Middle frontal gyrus (tissue), 1 donor: ENCODE results near the gene EZR.
"Not testable (repeated sequence)": the region's sequence is repeated elsewhere in the genome, so short reads cannot be mapped to it uniquely, and the experiment has no call there.

Experiments
- DNase-seq: peaks from one replicate; pipeline ENCODE4 v3.0.0-alpha.2; 2015; ENCODE audit warnings: low spot score; ENCODE audit errors: extremely low spot score

The EZR gene

GRCh38 chr6:158799051-158799792, 19.9 kb downstream of the EZR start:
- no peak for DNase-seq

DNA sequence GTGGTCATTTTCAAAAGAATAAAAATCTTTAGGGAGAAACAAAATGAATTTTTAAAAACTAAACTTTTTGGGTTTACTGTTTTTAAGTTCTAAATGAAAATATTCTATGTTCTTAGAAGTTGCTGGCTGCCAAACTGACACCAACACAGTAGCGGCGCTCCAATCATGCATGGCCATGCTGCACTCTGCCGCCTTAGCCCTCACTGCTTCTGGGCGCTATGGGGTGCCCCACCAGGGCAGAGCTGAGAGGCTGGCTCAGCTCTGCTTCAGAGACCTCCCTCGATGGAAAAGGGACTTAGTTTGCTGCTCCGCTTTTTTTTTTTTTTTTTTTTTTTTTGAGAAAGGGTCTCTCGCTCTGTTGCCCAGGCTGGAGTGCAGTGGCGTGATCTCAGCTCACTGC, 20.9 kb downstream of the EZR start:
- no peak for DNase-seq

DNA sequence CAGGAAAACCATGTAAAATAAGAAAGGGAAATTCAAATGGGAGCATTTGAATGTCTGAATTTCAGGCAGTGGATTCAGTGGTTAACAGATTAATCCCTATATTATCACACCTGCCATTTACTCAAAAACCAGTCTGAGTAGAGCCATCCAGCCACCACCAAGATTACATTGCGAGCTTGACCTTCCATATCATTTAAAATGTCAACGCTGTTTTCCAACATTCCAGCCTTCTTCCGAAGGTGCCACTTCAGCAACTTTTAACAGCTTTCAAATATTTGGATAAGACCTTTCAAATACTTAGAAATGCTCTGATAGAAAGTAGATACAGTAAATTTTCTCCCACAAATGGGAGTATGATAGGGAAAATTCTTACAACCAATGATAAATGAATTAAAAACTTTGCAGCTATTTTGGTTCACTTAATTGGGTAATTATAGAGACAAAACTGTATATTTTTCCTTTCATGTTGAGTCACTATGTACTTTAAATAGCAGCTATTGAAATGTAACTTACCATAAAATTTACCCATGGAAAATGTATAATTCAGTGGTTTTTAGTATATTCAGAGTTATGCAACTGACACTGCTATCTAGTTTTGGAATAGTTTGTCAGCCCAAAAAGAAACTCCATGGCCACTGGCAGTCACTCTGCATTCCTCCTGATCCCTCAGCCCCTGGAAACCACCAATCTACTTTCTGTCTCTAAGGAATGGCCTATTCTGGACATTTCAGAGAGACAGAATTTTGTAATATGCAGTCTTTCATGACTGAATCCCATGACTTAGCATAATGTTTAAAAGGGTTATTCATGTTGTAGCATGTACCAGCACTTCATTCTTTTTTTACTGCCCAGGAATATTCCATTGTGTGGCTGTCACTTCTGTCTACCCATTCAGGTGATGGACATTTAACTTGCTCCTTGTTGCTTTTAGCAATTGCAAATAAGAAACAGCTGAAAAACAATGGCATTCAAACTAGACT, 21.5 kb downstream of the EZR start:
- no peak for DNase-seq

- no peak for DNase-seq
Observed at GRCh38 chr6:158796353-158796752, 22.8 kb downstream of the EZR start.

- no peak for DNase-seq
Observed at GRCh38 chr6:158795516-158795915, 23.7 kb downstream of the EZR start.

- DNase-seq, result no peak
Observed at GRCh38 chr6:158793432-158793831, 25.7 kb downstream of the EZR start.

DNA sequence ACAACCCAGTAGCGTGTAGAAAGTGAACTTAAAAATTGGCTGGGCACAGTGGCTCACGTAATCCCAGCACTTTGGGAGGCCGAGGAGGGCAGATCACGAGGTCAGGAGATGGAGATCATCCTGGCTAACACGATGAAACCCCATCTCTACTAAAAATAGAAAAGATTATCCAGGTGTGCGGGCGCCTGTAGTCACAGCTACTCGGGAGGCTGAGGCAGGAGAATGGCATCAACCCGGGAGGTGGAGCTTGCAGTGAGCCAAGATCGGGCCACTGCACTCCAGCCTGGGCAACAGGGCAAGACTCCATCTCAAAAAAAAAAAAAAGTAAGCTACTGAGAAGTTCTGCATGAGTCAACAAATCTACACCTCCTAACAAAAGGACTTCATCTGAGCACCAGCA, 26.7 kb downstream of the EZR start:
- not testable (repeated sequence) for DNase-seq

- no peak for DNase-seq
Observed at GRCh38 chr6:158791274-158791855, 27.8 kb downstream of the EZR start.

DNA sequence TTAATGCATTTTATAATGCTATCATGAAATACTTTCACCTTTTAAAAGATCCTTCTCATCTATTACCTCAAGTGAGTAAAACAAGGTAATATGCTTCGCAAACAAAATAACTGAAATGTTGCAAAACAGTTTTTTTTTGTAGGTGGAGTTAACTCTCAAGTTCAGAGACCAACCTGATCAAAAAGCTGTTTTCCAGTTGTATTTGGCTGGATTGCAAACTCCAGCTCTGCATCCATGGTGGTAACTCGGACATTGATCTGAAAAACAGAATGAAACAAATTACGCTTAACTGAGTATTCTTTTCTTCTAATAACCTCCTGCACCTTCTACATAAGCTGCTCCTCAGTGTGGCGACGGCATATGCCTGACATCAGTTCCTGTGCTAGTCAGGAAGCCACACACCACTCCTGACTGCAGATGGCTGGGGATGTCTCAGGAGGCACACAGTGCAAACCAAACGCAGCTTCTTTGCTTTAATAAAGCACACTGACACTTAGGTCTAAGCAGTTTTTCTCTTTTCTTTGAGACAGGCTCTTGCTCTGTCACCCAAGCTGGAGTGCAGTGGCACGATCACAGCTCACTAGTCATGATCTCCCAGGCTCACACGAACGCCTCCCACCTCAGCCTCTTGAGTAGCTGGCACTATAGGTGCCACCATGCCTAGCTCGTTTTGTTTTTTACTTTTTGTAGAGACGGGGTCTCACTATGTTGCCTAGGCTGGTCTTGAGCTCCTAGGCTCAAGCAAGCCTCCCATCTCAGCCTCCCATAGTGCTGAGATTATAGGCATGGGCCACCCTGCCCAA, 29.9 kb downstream of the EZR start:
- DNase-seq, result no peak

DNA sequence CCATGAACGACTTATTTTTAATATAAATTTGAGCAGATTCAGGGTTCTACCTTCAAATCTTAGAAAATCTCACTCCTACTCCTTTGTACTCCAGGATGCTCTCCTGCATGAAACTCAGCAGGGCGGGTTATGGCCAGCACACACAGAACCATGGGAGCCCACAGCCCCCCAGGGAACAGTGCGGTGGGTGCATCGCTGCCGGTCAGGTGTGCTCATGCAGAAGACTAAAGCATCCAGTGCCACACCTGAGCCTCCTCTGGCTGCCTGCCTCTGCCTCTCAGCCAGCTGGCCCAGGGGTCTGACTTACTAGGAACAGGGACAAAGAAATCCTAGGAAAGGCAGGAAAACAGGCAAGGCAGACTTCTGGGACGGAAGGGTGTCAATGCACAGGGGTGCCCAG, 31.8 kb downstream of the EZR start:
- DNase-seq, result no peak

DNA sequence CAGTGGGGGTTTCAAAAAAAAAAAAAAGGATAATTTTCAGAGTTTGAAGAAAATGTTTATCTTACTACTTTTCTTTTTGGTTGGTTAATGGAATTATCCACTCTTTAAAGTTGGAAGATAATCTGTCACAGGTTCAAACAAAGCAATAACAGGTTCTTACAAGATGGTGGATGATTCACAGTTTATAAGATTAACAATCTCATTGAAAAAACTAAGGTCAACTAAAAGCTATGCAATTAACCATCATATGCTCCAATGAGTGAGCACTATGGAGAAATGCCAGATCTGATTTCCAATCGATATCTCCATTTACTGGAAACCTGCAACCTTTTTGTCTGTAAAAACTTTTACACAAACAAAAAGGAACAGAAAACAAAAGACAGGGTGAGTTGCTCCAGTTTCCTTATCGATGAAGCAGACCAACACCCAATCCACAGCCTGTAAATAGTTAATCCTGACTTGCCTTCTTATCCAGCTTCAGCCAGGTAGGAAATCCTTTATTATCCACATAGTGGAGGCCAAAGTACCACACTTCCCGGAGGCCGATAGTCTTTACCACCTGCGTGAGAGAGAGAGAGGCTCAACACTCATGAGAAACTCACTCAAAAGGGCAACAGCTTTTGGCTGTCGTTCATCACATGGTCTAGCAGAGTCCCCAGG, 32.4 kb downstream of the EZR start:
- no peak for DNase-seq

DNA sequence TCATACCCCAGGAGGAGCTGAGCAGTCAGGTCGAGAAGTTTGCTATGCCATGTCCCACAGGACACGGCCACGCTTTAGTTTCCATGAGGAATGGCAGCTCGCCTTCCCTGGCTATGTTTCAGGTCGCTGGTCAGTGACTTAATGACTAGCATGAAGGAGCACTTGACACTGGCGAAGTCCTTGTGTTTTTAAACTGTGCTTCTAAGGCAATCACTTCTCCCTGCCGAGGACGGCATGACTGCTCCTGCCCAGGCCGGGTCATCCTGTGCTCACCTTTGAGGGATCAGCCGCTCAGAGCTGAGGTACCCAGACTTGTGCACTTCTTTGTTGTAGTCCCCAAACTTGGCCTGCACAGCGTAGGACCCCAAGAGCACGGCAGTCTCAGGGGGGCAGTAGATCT, 34.1 kb downstream of the EZR start:
- no peak for DNase-seq

DNA sequence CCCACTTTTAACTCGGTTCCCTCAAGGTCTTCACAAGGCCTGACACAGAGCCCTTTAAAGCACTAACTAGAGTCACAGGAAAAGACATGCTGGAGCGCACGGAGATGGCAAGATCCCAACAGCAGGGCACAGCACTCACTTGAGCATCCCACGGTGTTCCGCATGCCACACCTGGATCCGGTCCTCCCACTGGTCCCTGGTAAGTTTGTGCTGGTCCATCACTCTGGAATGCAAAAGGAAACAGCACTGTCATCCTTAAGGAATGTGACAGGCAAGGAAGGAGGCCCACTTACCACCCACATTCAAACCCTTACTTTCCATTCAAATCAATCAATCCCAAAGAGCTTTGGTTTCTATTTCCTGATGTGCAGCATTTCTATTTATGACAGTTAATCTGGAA, 34.7 kb downstream of the EZR start:
- no peak for DNase-seq

DNA sequence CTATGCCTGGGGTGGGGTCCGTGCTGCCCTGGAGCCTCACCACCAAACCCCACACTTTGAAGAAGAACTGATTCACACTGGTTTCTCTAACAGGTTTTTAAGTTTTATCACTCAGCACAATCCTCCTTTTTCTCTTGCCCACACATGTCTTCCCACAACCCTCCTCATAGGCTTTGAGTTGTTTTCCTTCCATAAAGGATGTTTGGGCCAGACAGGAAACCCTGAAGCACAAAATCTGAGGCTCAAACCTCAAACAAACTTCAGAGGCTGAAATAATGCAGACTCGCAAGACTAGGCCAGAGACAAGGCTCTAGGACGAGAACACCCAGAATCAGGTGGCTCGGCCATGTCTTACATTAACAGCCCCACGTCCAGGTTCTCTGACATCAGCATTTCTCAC, 35.3 kb downstream of the EZR start:
- DNase-seq, result no peak

DNA sequence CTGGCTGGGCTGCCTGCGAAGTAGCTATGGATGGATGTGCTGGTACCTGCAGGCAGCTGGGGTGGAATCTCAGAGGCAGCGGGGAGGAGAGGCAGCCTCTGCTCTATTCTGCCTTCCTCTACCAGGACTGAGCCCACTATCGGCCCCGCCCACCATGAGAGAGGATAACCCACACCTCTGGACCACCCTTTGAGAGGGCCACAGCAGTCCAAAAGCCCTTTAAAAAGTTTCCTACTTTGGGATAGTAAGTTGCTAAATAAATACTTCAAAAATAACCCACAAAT, 36.1 kb downstream of the EZR start:
- DNase-seq, result no peak

GRCh38 chr6:158782432-158783166, 36.6 kb downstream of the EZR start:
- no peak for DNase-seq

GRCh38 chr6:158781692-158782373, 37.3 kb downstream of the EZR start:
- no peak for DNase-seq

DNA sequence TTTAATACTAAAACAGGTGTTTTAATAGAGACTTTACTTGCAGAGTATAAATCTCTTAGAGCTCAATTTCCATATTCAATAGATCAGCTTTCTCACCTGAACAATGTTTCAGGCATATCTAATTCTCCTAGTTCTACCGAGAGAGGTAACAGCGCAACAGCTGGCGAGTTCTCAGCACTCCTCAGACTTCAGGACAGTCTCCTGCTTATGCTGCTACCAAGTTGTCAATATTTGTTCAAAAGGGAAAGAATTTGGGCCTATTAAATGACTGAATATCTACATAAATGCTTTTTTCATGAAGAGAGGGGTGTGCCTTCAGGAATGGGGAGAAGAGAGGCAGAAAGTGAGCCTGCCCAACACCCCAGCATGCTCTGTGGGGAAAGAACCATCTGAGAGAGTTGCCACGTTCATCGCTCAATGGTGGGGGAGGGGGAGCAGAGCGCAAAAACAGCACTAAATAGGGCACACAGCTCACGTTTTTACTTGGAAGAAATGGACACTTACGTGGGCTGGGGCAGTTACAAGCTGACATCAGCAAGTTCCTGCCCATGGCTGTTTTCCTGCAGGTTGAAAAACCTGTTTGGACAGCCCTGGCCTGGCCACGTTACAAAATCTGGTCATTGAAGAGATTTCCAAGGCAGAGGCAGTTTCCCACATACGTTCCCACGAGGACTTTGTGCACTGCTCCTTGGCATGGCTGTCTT, 38.0 kb downstream of the EZR start:
- DNase-seq, result no peak

GRCh38 chr6:158780246-158780884, 38.8 kb downstream of the EZR start:
- DNase-seq, result no peak
